KMS-11 (cell line): ENCODE results near the gene C20orf173.
A peak's percentile ranks its signal among the peaks of the same experiment; 100 is the strongest.

Experiments
- H2AFZ ChIP-seq: fragments of 200-600 bp; sonication (generic); 2 replicates; pipeline ENCODE4 v1.6.1; 2016; ENCODE audit warnings: antibody characterized with exemption, mixed run types, low read depth
- H3K27ac ChIP-seq: fragments of 200-600 bp; sonication (generic); 2 replicates; pipeline ENCODE4 v1.6.1; 2016; ENCODE audit warnings: mild to moderate bottlenecking, mixed run types
- H3K27me3 ChIP-seq: fragments of 200-600 bp; sonication (generic); 2 replicates; pipeline ENCODE4 v1.6.1; 2017; ENCODE audit warnings: mild to moderate bottlenecking, low read depth, mixed run types, moderate library complexity; ENCODE audit not compliant: insufficient read depth
- H3K36me3 ChIP-seq: fragments of 200-600 bp; sonication (generic); 2 replicates; pipeline ENCODE4 v1.6.1; 2017; ENCODE audit warnings: mild to moderate bottlenecking, mixed run types; ENCODE audit not compliant: insufficient read depth
- H3K4me1 ChIP-seq: fragments of 200-600 bp; sonication (generic); 2 replicates; pipeline ENCODE4 v1.6.1; 2016; ENCODE audit warnings: mild to moderate bottlenecking, low read depth, mixed run types; ENCODE audit not compliant: poor library complexity, severe bottlenecking
- H3K4me2 ChIP-seq: fragments of 200-600 bp; sonication (generic); 2 replicates; pipeline ENCODE4 v1.7.0; 2016; ENCODE audit warnings: mild to moderate bottlenecking, mixed run types
- H3K4me3 ChIP-seq: fragments of 200-600 bp; sonication (generic); IDR thresholded peaks from 2 replicates; pipeline ENCODE4 v1.6.1; 2017; ENCODE audit warnings: low read depth, low read length, mixed read lengths; ENCODE audit not compliant: insufficient read depth
- H3K79me2 ChIP-seq: fragments of 200-600 bp; sonication (generic); 2 replicates; pipeline ENCODE4 v1.6.1; 2016; ENCODE audit warnings: low read depth, mixed run types; ENCODE audit not compliant: insufficient read depth
- H3K9ac ChIP-seq: fragments of 200-600 bp; sonication (generic); 2 replicates; pipeline ENCODE4 v1.6.1; 2016; ENCODE audit warnings: mild to moderate bottlenecking, mixed run types
- H4K20me1 ChIP-seq: fragments of 200-600 bp; sonication (generic); 2 replicates; pipeline ENCODE4 v1.6.1; 2016; ENCODE audit warnings: mild to moderate bottlenecking, mixed run types; ENCODE audit not compliant: insufficient read depth
- TF ChIP-seq, protein P1 (sequence below): fragments of 200-600 bp; sonication (generic); conservative IDR thresholded peaks from 2 replicates; pipeline ENCODE4 v1.6.1; 2017; ENCODE audit warnings: low read depth, mild to moderate bottlenecking, antibody characterized with exemption, low read length, moderate library complexity, mixed read lengths

C20orf173 gene

DNA sequence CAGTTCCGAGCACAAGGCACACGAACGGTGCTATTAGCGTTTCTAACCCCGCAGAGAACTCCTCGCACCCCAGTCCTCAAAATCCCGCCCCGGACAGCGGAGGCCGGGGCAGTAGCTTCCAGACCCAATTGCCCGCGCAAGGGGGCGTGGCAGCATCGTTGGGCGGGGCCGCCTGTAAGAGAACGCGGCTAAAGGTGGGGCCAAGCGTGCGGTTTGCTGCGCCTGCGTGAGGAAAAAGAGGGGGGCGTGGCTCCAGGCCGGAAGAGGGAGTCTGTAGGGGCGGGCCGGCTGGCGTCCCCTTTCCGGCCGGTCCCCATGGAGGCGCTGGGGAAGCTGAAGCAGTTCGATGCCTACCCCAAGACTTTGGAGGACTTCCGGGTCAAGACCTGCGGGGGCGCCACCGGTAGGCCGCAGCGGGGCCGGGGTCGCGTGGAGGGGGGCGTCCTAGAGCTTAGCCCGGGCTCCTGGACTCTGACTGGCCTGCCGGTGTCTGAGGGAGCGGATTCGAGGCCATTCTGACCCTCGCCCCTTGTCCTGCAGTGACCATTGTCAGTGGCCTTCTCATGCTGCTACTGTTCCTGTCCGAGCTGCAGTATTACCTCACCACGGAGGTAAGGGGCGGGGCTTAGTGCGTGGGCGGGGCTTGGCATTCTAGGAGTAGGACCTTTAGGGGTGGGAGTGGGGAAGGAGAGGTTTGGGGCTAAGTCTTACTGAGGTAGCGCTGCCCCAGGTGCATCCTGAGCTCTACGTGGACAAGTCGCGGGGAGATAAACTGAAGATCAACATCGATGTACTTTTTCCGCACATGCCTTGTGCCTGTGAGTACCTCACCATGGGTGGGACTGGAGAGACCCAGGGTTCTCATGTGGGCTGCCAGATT, 12.6 kb upstream of the C20orf173 start, which contains the start of gene ERGIC3:
Gene ERGIC3, plus strand, starts transcription at position 296 of the 880 bp plus-strand sequence. Its CDS starts 20 bp downstream, at position 316.
- H4K20me1 ChIP-seq = no peaks in the 10 kb centered on the region
- peak within 1 kb of the TSS; percentile 39; the same call in 1 of the 2 replicates for H3K27ac ChIP-seq
- no peaks in the 10 kb centered on the region for H3K36me3 ChIP-seq
- no peaks in the 10 kb centered on the region for H3K27me3 ChIP-seq
- peak within 1 kb of the TSS; percentile 70 for H3K4me2 ChIP-seq
- peak within 1 kb of the TSS; percentile 45 for H3K4me3 ChIP-seq
- peak within 1 kb of the TSS; percentile 85 for H2AFZ ChIP-seq
- peaks cover 7% of the 10 kb centered on the region for H3K4me1 ChIP-seq
- no peaks in the 10 kb centered on the region for H3K79me2 ChIP-seq
- TF ChIP-seq, protein P1, sequence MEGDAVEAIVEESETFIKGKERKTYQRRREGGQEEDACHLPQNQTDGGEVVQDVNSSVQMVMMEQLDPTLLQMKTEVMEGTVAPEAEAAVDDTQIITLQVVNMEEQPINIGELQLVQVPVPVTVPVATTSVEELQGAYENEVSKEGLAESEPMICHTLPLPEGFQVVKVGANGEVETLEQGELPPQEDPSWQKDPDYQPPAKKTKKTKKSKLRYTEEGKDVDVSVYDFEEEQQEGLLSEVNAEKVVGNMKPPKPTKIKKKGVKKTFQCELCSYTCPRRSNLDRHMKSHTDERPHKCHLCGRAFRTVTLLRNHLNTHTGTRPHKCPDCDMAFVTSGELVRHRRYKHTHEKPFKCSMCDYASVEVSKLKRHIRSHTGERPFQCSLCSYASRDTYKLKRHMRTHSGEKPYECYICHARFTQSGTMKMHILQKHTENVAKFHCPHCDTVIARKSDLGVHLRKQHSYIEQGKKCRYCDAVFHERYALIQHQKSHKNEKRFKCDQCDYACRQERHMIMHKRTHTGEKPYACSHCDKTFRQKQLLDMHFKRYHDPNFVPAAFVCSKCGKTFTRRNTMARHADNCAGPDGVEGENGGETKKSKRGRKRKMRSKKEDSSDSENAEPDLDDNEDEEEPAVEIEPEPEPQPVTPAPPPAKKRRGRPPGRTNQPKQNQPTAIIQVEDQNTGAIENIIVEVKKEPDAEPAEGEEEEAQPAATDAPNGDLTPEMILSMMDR = no peak
- H3K9ac ChIP-seq = peak within 1 kb of the TSS; percentile 72; the same call in 1 of the 2 replicates

DNA sequence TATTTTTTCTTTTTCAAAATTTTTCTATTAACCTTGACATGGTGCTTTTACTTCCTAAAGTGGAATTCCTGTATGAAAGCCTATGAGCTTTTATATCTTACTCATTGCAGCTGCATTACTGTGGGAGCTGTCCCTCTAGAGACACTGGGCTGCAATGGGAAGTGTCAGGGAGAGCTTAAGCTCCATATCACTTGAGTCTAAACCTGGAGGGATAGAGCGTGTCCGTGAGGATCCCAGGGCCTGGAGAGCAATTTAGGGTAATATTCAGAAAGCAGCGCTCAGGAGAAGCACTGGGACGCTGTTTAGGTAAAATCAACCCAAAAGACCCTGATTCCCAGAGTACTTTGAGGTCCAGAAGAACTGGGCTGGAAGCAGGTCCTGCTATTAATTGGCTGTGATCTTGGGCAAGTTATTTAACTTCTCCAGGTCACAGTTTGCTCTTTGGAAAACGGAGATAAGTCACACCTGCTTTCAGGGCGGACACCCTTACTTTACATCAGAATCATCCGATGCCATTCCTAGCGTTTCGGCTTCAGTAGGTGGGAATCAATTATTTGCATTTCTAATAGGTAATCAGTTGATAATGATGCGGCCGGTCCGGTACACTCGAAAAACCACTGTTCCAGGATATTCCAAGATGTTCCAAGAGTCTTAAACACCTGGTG, 11.8 kb upstream of the C20orf173 start:
- H3K36me3 ChIP-seq = no peaks in the 10 kb centered on the region
- H3K79me2 ChIP-seq = no peaks in the 10 kb centered on the region
- TF ChIP-seq, protein P1 = no peak
- peak overlapping the region; percentile 70 for H3K4me2 ChIP-seq
- H3K27me3 ChIP-seq = no peaks in the 10 kb centered on the region
- no peak overlapping the region for H3K27ac ChIP-seq
- H3K9ac ChIP-seq = no peak overlapping the region
- peak overlapping the region; percentile 45 for H3K4me3 ChIP-seq
- H3K4me1 ChIP-seq = peaks cover 7% of the 10 kb centered on the region
- peak overlapping the region; percentile 85 for H2AFZ ChIP-seq
- H4K20me1 ChIP-seq = no peaks in the 10 kb centered on the region

DNA sequence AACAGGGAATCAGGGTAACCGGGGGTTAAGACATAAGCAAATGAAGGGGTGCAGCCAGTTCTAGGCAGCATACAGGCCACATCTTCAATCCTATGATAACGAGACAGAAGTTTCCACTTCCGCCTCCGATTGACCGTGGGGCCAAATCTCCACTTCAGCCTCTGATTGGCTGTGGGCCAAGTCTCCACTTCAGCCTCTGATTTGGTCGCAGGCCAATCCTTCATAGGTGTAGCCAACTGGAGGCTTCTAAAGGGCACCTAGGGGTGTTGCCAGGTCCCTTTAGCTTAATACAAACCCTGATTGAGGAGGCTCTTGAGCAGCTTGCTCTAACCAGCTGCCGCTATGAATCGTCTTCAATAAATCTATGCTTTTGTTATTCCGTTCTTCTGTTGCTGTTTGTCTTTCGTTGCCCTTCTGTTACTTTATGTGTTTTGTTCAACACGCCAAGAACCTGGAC, 10.3 kb upstream of the C20orf173 start:
- H3K4me1 ChIP-seq = peaks cover 7% of the 10 kb centered on the region
- no peak overlapping the region for H3K9ac ChIP-seq
- no peak overlapping the region for H3K4me3 ChIP-seq
- H3K4me2 ChIP-seq = no peak overlapping the region
- H3K36me3 ChIP-seq = no peaks in the 10 kb centered on the region
- TF ChIP-seq, protein P1 = no peak
- no peaks in the 10 kb centered on the region for H3K27me3 ChIP-seq
- H4K20me1 ChIP-seq = no peaks in the 10 kb centered on the region
- no peak overlapping the region for H2AFZ ChIP-seq
- H3K79me2 ChIP-seq = no peaks in the 10 kb centered on the region
- H3K27ac ChIP-seq = no peak overlapping the region

DNA sequence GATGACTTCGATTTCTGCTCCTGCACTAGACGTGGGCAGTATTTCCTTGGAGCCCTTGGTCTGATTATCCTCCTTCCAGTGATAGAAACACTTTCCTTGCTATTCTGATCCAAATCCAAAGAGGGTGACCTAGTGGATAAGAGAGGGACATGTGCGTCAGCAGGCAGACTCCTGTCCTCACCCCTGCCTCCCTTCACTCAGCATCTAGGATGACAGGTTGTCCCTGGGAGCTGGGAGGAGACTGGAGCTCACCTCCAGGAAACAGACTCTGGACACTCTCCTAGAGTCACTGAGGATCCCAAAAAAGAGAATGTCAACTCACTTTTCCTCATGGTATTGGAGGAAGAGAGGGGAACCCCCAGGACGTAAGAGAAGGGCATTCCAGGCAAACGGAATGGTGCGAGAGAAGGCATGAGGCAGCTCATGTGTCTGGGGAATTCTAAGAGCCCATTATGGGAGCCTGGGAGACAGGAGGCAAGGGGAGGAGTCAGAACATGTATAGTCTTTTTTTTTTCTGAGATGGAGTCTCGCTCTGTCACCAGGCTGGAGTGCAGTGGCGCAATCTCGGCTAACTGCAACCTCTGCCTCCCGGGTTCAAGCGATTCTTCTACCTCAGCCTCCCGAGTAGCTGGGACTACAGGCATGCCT, 2.2 kb downstream of the C20orf173 start:
- H3K9ac ChIP-seq = no peak overlapping the region
- no peaks in the 10 kb centered on the region for H3K36me3 ChIP-seq
- H3K79me2 ChIP-seq = no peaks in the 10 kb centered on the region
- TF ChIP-seq, protein P1 = no peak
- no peak overlapping the region for H3K4me3 ChIP-seq
- no peaks in the 10 kb centered on the region for H3K27me3 ChIP-seq
- H3K27ac ChIP-seq = no peak overlapping the region
- no peaks in the 10 kb centered on the region for H4K20me1 ChIP-seq
- H3K4me2 ChIP-seq = no peak overlapping the region
- H2AFZ ChIP-seq = no peak overlapping the region
- H3K4me1 ChIP-seq = no peaks in the 10 kb centered on the region
